ENCODE data around the gene RNU11. TPM values are rescaled to one million over a fixed set of nuclear protein-coding genes. Genes with fewer than 3 reads are reported as not detected.

The RNU11 gene
- total RNA-seq (2014; rRNA removed; shearing (Covaris generic)) (not detected in 2 replicates), polyA plus RNA-seq (2016; fragmentation: Nextera tagmentation; extraction: Ambion mirVana) (not detected in 2 replicates)

GRCh38 chr1:28648474-28649198 is at the start of gene RNU11:
Gene RNU11, plus strand, starts transcription at chr1:28648600.
- Histone ChIP-seq H3F3A (ENCODE audit: insufficient read depth) (peaks cover 27% of the 10 kb centered on the region), H3K4me2 (ENCODE audit: unreplicated experiment) (peak within 1 kb of the TSS; percentile 80), H3K36me3 (ENCODE audit: low read depth) (no peaks in the 10 kb centered on the region), H3K9me3 (ENCODE audit: low read depth) (no peaks in the 10 kb centered on the region), H2AFZ (peak within 1 kb of the TSS; percentile 94), H3K4me3 (peak within 1 kb of the TSS; percentile 70), H3K4me1 (ENCODE audit: insufficient read depth) (peaks cover 16% of the 10 kb centered on the region), H3K9me2 (ENCODE audit: insufficient read depth) (no peaks in the 10 kb centered on the region), H3K27ac (peak within 1 kb of the TSS; percentile 97), H3K79me2 (ENCODE audit: insufficient read depth) (peaks cover 5% of the 10 kb centered on the region; the same call in 1 of the 2 replicates), H3K9ac (peak within 1 kb of the TSS; percentile 92), H4K20me1 (ENCODE audit: insufficient read depth) (no peaks in the 10 kb centered on the region), H3K27me3 (replicated peaks; ENCODE audit: insufficient read depth) (no peaks in the 10 kb centered on the region)
- 3 to 4% methylated on average over 28 of the region's 28 CpGs for WGBS, 2 experiments (ENCODE audit: low coverage in 1 of 2, low lambda C conversion rate in 2 of 2, missing lambda C conversion rate in 2 of 2)
- TF ChIP-seq EZH2phosphoT487 (IDR thresholded peaks at IDR 0.05; ENCODE audit: insufficient read depth, low read depth) (no peak), EZH2 (IDR thresholded peaks at IDR 0.05; ENCODE audit: insufficient read depth, poor library complexity, severe bottlenecking) (no peak)
- in situ Hi-C loops (cut with MboI), result no loop called here
- DNase-seq, result peak; percentile 98

- in situ Hi-C loops (cut with MboI), result loop anchor here (25.0 kb wide), 1 partner anchor 189 kb away; no protein-coding TSS in a partner anchor
- WGBS, 2 experiments (ENCODE audit: low coverage in 1 of 2, low lambda C conversion rate in 2 of 2, missing lambda C conversion rate in 2 of 2), result 2 to 3% methylated on average over 3 of the region's 3 CpGs
- Histone ChIP-seq H3F3A (ENCODE audit: insufficient read depth) (peaks cover 14% of the 10 kb centered on the region), H2AFZ (no peak overlapping the region), H3K9me3 (ENCODE audit: low read depth) (no peaks in the 10 kb centered on the region), H3K9me2 (ENCODE audit: insufficient read depth) (no peaks in the 10 kb centered on the region), H3K27me3 (replicated peaks; ENCODE audit: insufficient read depth) (no peaks in the 10 kb centered on the region), H3K36me3 (ENCODE audit: low read depth) (no peaks in the 10 kb centered on the region; the same call in 1 of the 2 replicates), H3K9ac (peak overlapping the region; percentile 53), H3K4me2 (ENCODE audit: unreplicated experiment) (peak overlapping the region; percentile 14), H3K27ac (peak overlapping the region; percentile 67), H3K4me3 (peak overlapping the region; percentile 12; the same call in 1 of the 2 replicates), H3K4me1 (ENCODE audit: insufficient read depth) (peaks cover 17% of the 10 kb centered on the region), H3K79me2 (ENCODE audit: insufficient read depth) (no peaks in the 10 kb centered on the region), H4K20me1 (ENCODE audit: insufficient read depth) (no peaks in the 10 kb centered on the region)
- TF ChIP-seq EZH2 (IDR thresholded peaks at IDR 0.05; ENCODE audit: insufficient read depth, poor library complexity, severe bottlenecking) (no peak), EZH2phosphoT487 (IDR thresholded peaks at IDR 0.05; ENCODE audit: insufficient read depth, low read depth) (no peak)
- DNase-seq, result peak; percentile 95
These were observed 46.7 kb upstream of the RNU11 start for GRCh38 chr1:28601696-28602095.

GRCh38 chr1:28602536-28603439 is 45.6 kb upstream of the RNU11 start:
- no peaks in the 10 kb centered on the region for H3K27me3 ChIP-seq (replicated peaks; ENCODE audit: insufficient read depth)

GRCh38 chr1:28604411-28604810 is 44.0 kb upstream of the RNU11 start:
- no peaks in the 10 kb centered on the region for H3K9me2 ChIP-seq (ENCODE audit: insufficient read depth)
- peaks cover 17% of the 10 kb centered on the region for H3K4me1 ChIP-seq (ENCODE audit: insufficient read depth)
- peaks cover 14% of the 10 kb centered on the region for H3F3A ChIP-seq (ENCODE audit: insufficient read depth)
- H3K79me2 ChIP-seq (ENCODE audit: insufficient read depth), result no peaks in the 10 kb centered on the region
- no peak overlapping the region for H2AFZ ChIP-seq
- H3K4me2 ChIP-seq (ENCODE audit: unreplicated experiment), result no peak overlapping the region
- H3K9ac ChIP-seq, result no peak overlapping the region
- H3K36me3 ChIP-seq (ENCODE audit: low read depth), result no peaks in the 10 kb centered on the region; the same call in 1 of the 2 replicates
- H4K20me1 ChIP-seq (ENCODE audit: insufficient read depth), result no peaks in the 10 kb centered on the region
- TF ChIP-seq EZH2 (IDR thresholded peaks at IDR 0.05; ENCODE audit: insufficient read depth, poor library complexity, severe bottlenecking) (no peak), EZH2phosphoT487 (IDR thresholded peaks at IDR 0.05; ENCODE audit: insufficient read depth, low read depth) (no peak)
- H3K9me3 ChIP-seq (ENCODE audit: low read depth), result no peaks in the 10 kb centered on the region
- H3K27me3 ChIP-seq (replicated peaks; ENCODE audit: insufficient read depth), result no peaks in the 10 kb centered on the region
- no peak overlapping the region for H3K27ac ChIP-seq
- in situ Hi-C loops (cut with MboI), result loop anchor here (25.0 kb wide), 1 partner anchor 192 kb away; no protein-coding TSS in a partner anchor
- 60 to 63% methylated on average over 5 of the region's 5 CpGs for WGBS, 2 experiments (ENCODE audit: low coverage in 1 of 2, low lambda C conversion rate in 2 of 2, missing lambda C conversion rate in 2 of 2)
- no peak overlapping the region for H3K4me3 ChIP-seq
- no peak for DNase-seq

More at GRCh38 chr1:28602536-28603439, 45.6 kb upstream of the RNU11 start:
- Histone ChIP-seq H3F3A (ENCODE audit: insufficient read depth) (peaks cover 14% of the 10 kb centered on the region), H2AFZ (no peak overlapping the region), H3K9ac (peak overlapping the region; percentile 53; the same call in 1 of the 2 replicates), H3K79me2 (ENCODE audit: insufficient read depth) (no peaks in the 10 kb centered on the region), H3K4me2 (ENCODE audit: unreplicated experiment) (no peak overlapping the region), H3K27ac (peak overlapping the region; percentile 67), H3K36me3 (ENCODE audit: low read depth) (no peaks in the 10 kb centered on the region; the same call in 1 of the 2 replicates), H3K4me1 (ENCODE audit: insufficient read depth) (peaks cover 17% of the 10 kb centered on the region), H3K9me2 (ENCODE audit: insufficient read depth) (no peaks in the 10 kb centered on the region), H4K20me1 (ENCODE audit: insufficient read depth) (no peaks in the 10 kb centered on the region), H3K4me3 (no peak overlapping the region), H3K9me3 (ENCODE audit: low read depth) (no peaks in the 10 kb centered on the region)
- DNase-seq, result peak; percentile 88
- TF ChIP-seq EZH2 (IDR thresholded peaks at IDR 0.05; ENCODE audit: insufficient read depth, poor library complexity, severe bottlenecking) (no peak), EZH2phosphoT487 (IDR thresholded peaks at IDR 0.05; ENCODE audit: insufficient read depth, low read depth) (no peak)
- WGBS, 2 experiments (ENCODE audit: low coverage in 1 of 2, low lambda C conversion rate in 2 of 2, missing lambda C conversion rate in 2 of 2), result 61 to 64% methylated on average over 15 of the region's 15 CpGs
- in situ Hi-C loops (cut with MboI), result loop anchor here (25.0 kb wide), 1 partner anchor 190 kb away; no protein-coding TSS in a partner anchor

All from GM23248 (cell line).